ENCODE data around the gene SLC9B1. TPM values are rescaled to one million over a fixed set of nuclear protein-coding genes. Genes with fewer than 3 reads are reported as not detected.
"Not testable (repeated sequence)": the region's sequence is repeated elsewhere in the genome, so short reads cannot be mapped to it uniquely, and the experiment has no call there.

The SLC9B1 gene
- total RNA-seq, 3 donors from 2014 or later, result 0.44 to 1.6 (median 1.3) TPM

DNA sequence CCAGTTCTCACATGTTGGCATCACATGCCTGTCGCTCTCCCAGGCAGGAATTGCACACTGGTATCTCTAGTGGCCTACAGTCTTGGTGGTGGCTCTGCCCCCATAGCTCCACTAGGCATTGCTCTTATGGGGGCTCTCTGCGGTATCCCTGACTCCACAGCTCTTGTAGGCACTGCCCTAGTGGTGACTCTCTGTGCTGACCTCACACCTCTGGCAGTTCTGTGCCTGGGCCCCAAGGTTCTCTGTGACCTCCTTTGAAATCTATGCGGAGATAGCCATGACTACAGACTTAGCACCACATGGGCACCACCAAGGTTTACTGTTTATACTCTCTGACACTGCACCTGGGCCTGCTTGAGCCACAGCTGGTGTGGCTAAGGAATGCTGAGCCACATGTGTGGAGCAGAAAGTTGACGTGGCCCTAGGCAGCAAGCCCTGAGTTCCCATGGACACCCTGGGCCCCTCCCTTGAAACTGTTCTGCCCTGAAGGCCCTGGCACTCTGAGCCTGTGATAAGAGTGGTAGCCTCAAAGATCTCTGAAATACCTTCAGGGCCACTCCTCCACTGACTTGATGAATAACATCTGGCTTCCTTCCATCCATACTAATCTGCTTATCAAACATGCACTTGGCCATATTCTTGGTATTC lies 8.0 kb downstream of the SLC9B1 start:
- peak overlapping the region; percentile 66 to 88 for H3K27ac ChIP-seq
- no peaks in the 10 kb centered on the region for H3K36me3 ChIP-seq
- no peak overlapping the region for H3K4me3 ChIP-seq
- no peaks in the 10 kb centered on the region for H3K27me3 ChIP-seq
- peaks cover 0 to 4% of the 10 kb centered on the region in 2 donors for H3K4me1 ChIP-seq
- intact Hi-C loops (cut with DNase I; ENCODE audit: low total_unique reads), result loop anchor here (5.0 kb wide), 1 partner anchor 254 kb away; no protein-coding TSS in a partner anchor
- no peaks in the 10 kb centered on the region for H3K9me3 ChIP-seq
- no peak for DNase-seq (ENCODE audit: low spot score in 2 of 2)
- no peak for TF ChIP-seq POLR2A (IDR thresholded peaks at IDR 0.05)
- TF ChIP-seq CTCF (IDR thresholded peaks at IDR 0.05), result no peak

DNA sequence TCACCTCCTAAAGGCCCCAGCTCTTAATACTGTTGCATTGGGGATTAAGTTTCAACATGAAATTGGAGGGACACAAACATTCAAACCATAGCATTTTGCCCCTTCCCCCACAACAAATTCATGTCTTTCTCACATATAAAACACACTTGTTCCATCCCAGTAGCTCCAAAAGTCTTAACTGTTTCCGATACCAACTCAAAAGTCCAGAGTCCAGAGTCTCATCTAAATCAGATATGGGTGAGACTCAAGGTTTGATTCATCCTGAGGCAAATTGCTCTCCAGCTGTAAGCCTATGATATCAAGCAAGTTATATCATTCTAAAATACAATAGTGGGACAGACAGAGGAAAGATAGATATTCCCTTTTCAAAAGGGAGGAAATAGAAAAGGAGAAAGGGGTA lies 8.7 kb downstream of the SLC9B1 start:
- intact Hi-C loops (cut with DNase I; ENCODE audit: low total_unique reads), result loop anchor here (5.0 kb wide), 1 partner anchor 254 kb away; no protein-coding TSS in a partner anchor
- no peak for TF ChIP-seq POLR2A (IDR thresholded peaks at IDR 0.05)
- TF ChIP-seq CTCF (IDR thresholded peaks at IDR 0.05), result no peak
- no peak for TF ChIP-seq POLR2AphosphoS5 (IDR thresholded peaks at IDR 0.05)
- Histone ChIP-seq H3K4me1 (peaks cover 0 to 4% of the 10 kb centered on the region in 2 donors), H3K9me3 (no peaks in the 10 kb centered on the region), H3K36me3 (no peaks in the 10 kb centered on the region), H3K27ac (peak overlapping the region in 1 of 2 donors; percentile 66), H3K4me3 (no peak overlapping the region), H3K27me3 (no peaks in the 10 kb centered on the region)
- no peak for DNase-seq (ENCODE audit: low spot score in 2 of 2)

DNA sequence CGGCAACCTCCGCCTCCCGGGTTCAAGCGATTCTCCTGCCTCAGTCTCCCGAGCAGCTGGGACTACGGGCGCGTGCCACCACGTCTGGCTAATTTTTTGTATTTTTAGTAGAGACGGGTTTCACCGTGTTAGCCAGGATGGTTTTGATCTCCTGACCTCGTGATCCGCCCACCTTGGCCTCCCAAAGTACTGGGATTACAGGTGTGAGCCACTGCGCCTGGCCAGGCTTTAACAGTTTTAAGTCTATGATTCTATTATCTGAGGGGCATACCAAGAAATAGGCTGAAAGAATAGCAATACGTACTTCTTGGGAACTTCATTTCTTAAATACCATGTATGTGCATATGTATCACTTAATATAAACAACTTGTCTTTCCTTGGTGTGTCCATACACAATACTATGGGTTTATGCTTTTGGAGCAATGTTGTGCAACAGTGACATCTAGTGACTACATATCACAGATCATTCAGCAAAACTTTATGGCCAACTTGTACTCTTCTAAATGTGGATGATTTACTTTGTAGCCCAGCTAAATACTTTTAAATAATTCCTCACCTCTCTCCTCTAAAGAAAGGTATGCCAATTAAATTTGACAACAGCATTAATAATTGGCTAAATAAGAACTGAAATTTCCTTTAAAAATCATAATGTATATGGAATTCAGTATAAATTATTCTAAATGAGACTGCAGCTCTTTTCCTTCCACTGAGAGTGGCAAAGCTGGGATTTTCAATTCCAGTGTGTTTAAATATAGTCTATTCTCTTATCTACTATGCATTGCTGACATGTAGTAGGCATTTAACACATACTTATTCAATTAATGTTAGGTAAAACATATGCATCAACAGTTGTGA lies 10.4 kb downstream of the SLC9B1 start:
- no peak overlapping the region for H3K27ac ChIP-seq
- intact Hi-C loops (cut with DNase I; ENCODE audit: low total_unique reads), result loop anchor here (5.0 kb wide), 1 partner anchor 562 kb away; no protein-coding TSS in a partner anchor

GRCh38 chr4:103002551-103002950 lies 17.0 kb downstream of the SLC9B1 start:
- DNase-seq (ENCODE audit: low spot score in 2 of 2), result no peak
- Histone ChIP-seq H3K9me3 (no peaks in the 10 kb centered on the region), H3K27ac (no peak overlapping the region), H3K27me3 (no peaks in the 10 kb centered on the region), H3K4me3 (no peak overlapping the region), H3K36me3 (no peaks in the 10 kb centered on the region), H3K4me1 (no peaks in the 10 kb centered on the region)
- no peak for TF ChIP-seq POLR2A (IDR thresholded peaks at IDR 0.05)
- no peak for TF ChIP-seq POLR2AphosphoS5 (IDR thresholded peaks at IDR 0.05)
- TF ChIP-seq CTCF (IDR thresholded peaks at IDR 0.05), result no peak
- intact Hi-C loops (cut with DNase I; ENCODE audit: low total_unique reads), result no loop called here

More for the DNA sequence above, 10.4 kb downstream of the SLC9B1 start:
- peak; percentile 61 to 73 (median 67) for TF ChIP-seq CTCF (IDR thresholded peaks at IDR 0.05)
- no peak for TF ChIP-seq POLR2AphosphoS5 (IDR thresholded peaks at IDR 0.05)
- TF ChIP-seq POLR2A (IDR thresholded peaks at IDR 0.05), result no peak
- no peaks in the 10 kb centered on the region for H3K36me3 ChIP-seq
- no peak for DNase-seq (ENCODE audit: low spot score in 2 of 2)
- H3K9me3 ChIP-seq, result no peaks in the 10 kb centered on the region
- H3K4me1 ChIP-seq, result peaks cover 0 to 4% of the 10 kb centered on the region in 2 donors
- H3K27me3 ChIP-seq, result no peaks in the 10 kb centered on the region
- H3K4me3 ChIP-seq, result no peak overlapping the region

GRCh38 chr4:102994803-102995202 lies 24.7 kb downstream of the SLC9B1 start:
- H3K36me3 ChIP-seq, result no peaks in the 10 kb centered on the region
- no peak overlapping the region for H3K27ac ChIP-seq
- no peaks in the 10 kb centered on the region for H3K4me1 ChIP-seq
- intact Hi-C loops (cut with DNase I; ENCODE audit: low total_unique reads), result no loop called here
- H3K9me3 ChIP-seq, result peaks cover 0 to 6% of the 10 kb centered on the region in 2 donors
- no peaks in the 10 kb centered on the region for H3K27me3 ChIP-seq
- H3K4me3 ChIP-seq, result no peak overlapping the region
- no peak for TF ChIP-seq CTCF (IDR thresholded peaks at IDR 0.05)
- TF ChIP-seq POLR2AphosphoS5 (IDR thresholded peaks at IDR 0.05), result no peak
- TF ChIP-seq POLR2A (IDR thresholded peaks at IDR 0.05), result no peak
- DNase-seq (ENCODE audit: low spot score in 2 of 2), result no peak

GRCh38 chr4:102993985-102994384 lies 25.5 kb downstream of the SLC9B1 start:
- H3K27me3 ChIP-seq; H3K9me3 ChIP-seq; intact Hi-C loops (cut with DNase I; ENCODE audit: low total_unique reads); H3K27ac ChIP-seq; H3K4me3 ChIP-seq; H3K4me1 ChIP-seq; H3K36me3 ChIP-seq; DNase-seq (ENCODE audit: low spot score in 2 of 2): not testable (repeated sequence)
